Inferior parietal cortex (tissue), 1 donor: ENCODE results near the gene SAE1.

Source experiments
- DNase-seq: peaks from one replicate; pipeline ENCODE4 v3.0.0-alpha.2; 2016; ENCODE audit errors: extremely low spot score

Gene SAE1

GRCh38 chr19:47106821-47107201, 23.8 kb upstream of the SAE1 start:
- DNase-seq: no peak

- peak; percentile 62 for DNase-seq
Observed at GRCh38 chr19:47107202-47107952, 23.3 kb upstream of the SAE1 start.

- peak; percentile 45 for DNase-seq
Observed at GRCh38 chr19:47107953-47108746, 22.5 kb upstream of the SAE1 start.

- DNase-seq: no peak
Observed at GRCh38 chr19:47109177-47109540, 21.5 kb upstream of the SAE1 start.

GRCh38 chr19:47109541-47110375, 20.9 kb upstream of the SAE1 start:
- DNase-seq: peak; percentile 60

GRCh38 chr19:47110521-47111005, 20.1 kb upstream of the SAE1 start:
- peak; percentile 52 for DNase-seq

- DNase-seq: peak; percentile 51
Observed at GRCh38 chr19:47111006-47111621, 19.5 kb upstream of the SAE1 start.

- no peak for DNase-seq
Observed at GRCh38 chr19:47111682-47112165, 18.9 kb upstream of the SAE1 start.

- peak; percentile 63 for DNase-seq
Observed at GRCh38 chr19:47112166-47112996, 18.3 kb upstream of the SAE1 start.

- DNase-seq: peak; percentile 99
Observed at GRCh38 chr19:47112997-47113849, 17.4 kb upstream of the SAE1 start, which contains the start of gene ZC3H4. Gene ZC3H4, minus strand, starts transcription at chr19:47113776. Its CDS starts 1,192 bp downstream, at chr19:47112584.

- no peak for DNase-seq
Observed at GRCh38 chr19:47113850-47114651, 16.6 kb upstream of the SAE1 start.

GRCh38 chr19:47120470-47121067, 10.1 kb upstream of the SAE1 start:
- no peak for DNase-seq

- DNase-seq: no peak
Observed at GRCh38 chr19:47122359-47123335, 8.0 kb upstream of the SAE1 start.

- no peak for DNase-seq
Observed at GRCh38 chr19:47123406-47123805, 7.2 kb upstream of the SAE1 start.

- DNase-seq: peak; percentile 88
Observed at GRCh38 chr19:47124937-47125668, 5.5 kb upstream of the SAE1 start.

GRCh38 chr19:47125669-47125938, 5.0 kb upstream of the SAE1 start:
- DNase-seq: no peak

GRCh38 chr19:47129579-47129978, 1.1 kb upstream of the SAE1 start:
- no peak for DNase-seq
